HG02884 (cell line): ENCODE measurements around the gene KAT14.
"Not testable (repeated sequence)": the region's sequence is repeated elsewhere in the genome, so short reads cannot be mapped to it uniquely, and the experiment has no call there.

ENCODE experiments used
- ATAC-seq: cut with Tn5 transposase; IDR thresholded peaks from one replicate; pipeline ENCODE4 v1.9.1; 2021; ENCODE audit warnings: mild to moderate bottlenecking, moderate library complexity; ENCODE audit not compliant: unreplicated experiment

The KAT14 gene, protein sequence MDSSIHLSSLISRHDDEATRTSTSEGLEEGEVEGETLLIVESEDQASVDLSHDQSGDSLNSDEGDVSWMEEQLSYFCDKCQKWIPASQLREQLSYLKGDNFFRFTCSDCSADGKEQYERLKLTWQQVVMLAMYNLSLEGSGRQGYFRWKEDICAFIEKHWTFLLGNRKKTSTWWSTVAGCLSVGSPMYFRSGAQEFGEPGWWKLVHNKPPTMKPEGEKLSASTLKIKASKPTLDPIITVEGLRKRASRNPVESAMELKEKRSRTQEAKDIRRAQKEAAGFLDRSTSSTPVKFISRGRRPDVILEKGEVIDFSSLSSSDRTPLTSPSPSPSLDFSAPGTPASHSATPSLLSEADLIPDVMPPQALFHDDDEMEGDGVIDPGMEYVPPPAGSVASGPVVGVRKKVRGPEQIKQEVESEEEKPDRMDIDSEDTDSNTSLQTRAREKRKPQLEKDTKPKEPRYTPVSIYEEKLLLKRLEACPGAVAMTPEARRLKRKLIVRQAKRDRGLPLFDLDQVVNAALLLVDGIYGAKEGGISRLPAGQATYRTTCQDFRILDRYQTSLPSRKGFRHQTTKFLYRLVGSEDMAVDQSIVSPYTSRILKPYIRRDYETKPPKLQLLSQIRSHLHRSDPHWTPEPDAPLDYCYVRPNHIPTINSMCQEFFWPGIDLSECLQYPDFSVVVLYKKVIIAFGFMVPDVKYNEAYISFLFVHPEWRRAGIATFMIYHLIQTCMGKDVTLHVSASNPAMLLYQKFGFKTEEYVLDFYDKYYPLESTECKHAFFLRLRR

DNA sequence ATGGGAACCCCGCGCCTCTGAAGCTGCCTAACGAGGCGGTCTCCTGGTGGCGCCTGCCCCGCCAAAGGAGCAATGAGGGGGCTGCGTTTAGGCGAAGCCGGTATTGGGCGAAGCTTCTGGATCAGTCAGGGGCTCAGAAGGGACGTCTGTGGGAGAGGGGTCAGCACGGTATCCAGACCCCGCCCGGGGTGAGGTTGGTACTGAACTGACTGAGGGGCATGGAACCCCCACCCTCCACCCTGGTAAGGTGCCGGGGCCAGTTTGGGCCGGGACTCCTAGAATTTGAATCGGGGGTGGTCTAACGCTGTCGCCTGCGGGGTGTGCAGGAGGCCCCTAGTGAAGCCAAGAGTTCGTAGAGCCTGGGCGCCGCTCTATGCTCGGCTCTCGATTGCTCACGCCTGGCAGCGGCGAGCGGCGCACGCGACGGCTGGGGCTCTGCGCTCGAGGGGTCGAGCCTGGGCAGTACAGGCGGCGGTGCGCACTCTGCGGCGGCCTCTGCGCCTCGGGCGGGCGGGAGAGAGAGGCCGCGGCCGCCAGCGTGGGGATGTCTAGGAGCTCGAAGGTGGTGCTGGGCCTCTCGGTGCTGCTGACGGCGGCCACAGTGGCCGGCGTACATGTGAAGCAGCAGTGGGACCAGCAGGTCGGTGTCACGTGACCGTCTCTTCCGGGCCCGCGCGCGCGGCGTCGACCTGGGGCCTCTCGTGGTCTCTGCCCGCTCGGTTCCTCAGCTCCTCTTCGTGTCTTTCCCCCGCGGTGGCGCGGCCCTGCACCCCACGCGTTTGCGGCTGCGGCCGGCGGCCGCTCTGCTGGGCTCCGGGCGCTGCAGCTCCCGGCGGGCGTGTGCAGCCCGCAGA, at the start of gene KAT14, which contains the start of gene PET117:
Gene KAT14, plus strand, starts transcription at position 452 of the 854 bp plus-strand sequence. CDS start 4,798 bp downstream, outside the sequence.
Gene PET117, plus strand, starts transcription at position 452 of the 854 bp plus-strand sequence. Its CDS starts 93 bp downstream, at position 545.
- ATAC-seq, result peak; percentile 75

DNA sequence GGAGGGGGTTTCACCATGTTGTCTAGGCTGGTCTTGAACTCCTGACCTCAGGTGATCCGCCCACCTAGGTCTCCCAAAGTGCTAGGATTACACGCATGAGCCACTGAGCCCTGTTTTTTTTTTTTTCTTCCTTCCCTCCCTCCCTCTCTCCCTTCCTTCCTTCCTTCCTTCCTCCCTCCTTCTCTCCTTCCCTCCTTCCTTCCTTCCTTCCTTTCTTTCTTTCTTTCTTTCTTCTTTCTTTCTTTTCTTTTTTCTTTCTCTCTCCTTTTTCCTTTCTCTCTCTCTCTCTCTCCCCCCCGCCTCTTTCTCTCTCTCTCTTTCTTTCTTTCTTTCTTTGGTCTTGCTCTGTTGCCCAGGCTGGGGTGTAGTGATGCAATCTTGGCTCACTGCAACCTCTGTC, 49.4 kb upstream of the KAT14 start:
- not testable (repeated sequence) for ATAC-seq

DNA sequence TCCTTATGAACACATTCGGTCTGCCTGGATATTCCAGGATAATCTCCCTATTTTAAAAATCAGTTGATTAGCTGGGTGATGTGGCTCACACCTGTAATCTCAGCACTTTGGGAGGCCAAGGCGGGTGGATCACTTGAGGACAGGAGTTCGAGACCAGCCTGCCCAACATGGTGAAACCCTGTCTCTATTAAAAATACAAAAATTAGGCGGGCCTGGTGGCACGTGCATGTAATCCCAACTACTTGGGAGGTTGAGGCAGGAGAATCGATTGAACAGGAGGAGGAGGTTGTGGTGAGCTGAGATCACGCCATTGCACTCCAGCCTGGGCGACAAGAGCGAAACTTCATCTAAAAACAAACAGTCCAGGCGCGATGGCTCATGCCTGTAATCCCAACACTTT, 48.8 kb upstream of the KAT14 start:
- not testable (repeated sequence) for ATAC-seq

DNA sequence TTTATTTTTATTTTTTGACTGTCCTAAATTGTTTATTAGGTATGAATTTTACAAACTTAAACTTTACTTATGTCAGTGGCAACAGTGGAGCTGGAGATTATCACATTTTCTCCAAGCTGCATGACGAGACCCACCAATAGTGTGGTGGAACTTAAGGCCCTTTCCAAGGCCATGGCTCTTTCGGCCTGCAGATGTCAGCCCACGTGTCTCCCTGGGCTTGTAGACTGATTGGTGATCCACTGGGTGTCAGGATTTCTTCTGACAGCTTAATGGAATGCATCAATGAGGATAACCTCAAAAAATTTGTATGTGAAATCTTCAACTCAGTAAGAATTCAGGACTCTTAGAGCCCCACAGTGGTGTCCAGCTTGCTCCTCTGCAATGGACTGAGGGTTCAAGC, 47.6 kb upstream of the KAT14 start:
- ATAC-seq, result no peak

DNA sequence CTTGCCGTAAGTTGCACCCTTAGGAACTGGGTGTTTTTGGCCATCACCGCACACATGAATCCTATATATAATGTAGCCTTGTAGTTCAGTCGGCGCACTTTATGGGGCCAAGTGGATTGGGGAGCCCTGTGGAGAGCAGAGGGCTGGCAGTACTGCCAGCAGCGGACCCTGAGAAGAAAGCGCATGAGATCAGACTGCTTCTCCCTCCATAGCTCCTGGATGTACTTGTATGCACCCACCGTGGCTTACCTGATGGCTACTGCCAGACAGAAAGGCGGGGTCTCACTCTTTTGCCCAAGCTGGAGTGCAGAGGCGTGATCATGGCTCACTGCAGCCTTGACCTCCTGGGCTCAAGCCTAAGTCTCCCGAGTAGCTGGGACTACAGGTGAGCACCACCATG, 47.2 kb upstream of the KAT14 start:
- ATAC-seq, result no peak

DNA sequence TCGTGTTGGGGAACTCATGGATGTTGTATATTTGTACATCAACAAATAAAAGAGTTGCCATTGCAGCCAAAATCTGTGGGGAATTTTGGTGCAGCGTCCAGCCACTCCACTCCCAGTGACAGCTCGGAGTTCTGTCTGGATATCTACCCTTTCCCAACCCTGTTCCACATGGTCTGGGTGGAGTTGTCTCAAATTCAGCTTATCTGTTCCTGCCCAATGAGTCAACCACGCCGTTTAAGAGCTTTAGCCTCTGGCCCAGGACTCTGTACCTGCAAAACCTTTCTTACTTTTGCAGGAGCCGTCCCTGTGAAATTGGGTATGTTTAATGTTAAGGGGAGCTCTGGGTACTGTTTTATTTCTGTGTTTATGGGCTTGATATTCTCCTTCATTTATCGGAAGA, 46.0 kb upstream of the KAT14 start:
- no peak for ATAC-seq

DNA sequence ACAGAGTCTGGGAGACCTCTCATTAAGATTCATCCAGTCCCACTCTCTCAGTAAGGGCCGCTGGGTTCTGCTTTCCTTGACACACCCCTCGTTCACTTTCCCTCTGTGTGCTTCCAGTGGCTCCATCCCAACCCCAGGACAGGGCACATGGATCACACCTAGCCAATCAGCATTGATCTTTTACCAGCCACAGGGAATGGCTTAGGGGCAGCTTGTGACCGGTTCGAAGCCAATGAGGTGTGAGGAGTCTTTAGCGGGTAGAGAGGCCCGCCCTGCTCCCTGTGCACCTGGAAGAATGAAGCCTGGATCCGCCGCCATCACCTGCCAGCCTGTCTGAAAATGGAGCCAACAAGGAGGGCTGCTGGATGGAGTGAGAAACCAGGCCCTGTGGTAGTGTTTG, 44.8 kb upstream of the KAT14 start:
- no peak for ATAC-seq

DNA sequence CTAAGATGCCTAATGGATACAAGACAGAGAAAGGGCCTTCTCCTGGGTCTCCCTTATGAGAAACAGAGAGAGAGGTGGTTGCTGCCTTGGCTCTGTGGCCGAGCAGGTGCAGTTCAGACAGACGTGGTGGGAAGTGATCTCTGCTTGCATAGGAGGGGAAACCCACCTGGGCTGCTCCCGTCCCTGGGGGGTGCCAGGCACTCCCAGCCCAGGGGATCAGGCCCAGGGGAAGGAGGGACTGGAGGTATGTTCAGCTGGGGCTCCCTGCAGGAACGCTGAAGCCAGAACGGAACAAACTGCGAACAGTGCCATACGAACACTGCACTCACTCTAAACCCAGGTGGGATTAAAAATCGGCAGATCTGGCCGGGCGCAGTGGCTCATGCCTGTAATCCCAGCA, 44.3 kb upstream of the KAT14 start:
- no peak for ATAC-seq

DNA sequence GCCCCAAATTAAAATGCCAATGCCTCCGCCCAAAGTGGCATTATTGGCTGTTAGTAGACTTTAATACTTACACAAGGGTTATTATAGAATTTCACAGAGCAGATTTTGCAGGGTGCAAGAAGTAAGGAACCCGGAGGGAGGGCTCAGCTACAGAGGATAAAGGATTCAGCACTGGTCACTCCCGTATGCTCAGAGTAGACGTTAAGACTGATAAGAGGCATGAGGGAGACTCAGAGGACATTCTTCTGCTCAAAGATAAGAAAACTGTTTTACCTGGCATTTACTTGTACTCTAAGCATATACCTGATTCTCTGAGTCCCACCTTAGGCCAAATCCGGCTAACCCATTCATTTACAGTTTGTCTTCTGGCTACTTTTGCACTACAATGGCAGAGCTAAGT, 43.5 kb upstream of the KAT14 start:
- ATAC-seq, result no peak

DNA sequence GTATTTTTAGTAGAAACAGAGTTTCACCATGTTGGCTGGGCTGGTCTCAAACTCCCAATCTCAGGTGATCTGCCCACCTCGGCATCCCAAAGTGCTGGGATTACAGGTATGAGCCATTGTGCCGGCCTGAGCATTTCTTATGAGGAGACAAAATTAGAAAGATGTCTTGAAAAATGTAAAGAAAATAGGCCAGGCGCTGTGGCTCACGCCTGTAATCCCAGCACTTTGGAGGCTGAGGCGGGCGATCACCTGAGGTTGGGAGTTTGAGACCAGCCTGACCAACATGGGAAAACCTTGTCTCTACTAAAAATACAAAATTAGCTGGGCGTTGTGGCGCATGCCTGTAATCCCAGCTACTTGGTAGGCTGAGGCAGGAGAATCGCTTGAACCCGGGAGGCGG, 37.1 kb upstream of the KAT14 start:
- not testable (repeated sequence) for ATAC-seq

DNA sequence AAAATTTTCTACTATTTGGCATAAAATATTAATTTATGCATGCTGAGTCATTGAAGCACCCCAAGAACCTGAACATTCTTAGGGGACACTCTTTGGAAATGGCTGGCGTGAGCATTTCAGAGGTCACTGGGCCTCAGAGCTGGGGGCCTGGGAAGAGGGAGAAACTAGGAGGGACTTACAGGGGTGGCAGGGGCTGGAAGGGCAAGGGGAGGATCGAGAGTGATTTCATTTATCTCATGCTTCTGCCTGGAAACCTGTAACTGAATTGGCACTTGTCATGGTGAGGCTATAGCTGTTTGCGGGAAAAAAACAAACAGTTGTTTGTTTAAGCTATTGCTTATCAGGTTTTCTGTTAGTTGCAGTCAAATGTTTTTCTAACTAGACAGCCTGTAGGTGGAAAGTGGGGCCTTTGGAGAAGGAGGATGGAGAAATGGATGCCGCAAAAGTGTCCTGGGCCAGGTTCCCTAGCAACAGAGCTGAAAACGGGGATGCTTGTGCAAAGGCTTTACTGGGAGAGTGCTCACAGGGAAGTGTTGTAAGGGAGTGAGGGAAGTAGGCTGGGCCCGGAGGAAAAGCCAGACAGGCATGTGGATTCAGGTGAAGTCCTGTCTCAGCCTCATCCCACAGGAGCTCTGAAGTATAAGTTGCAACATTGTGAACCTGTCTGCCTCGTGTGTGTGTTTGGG, 36.4 kb upstream of the KAT14 start:
- ATAC-seq, result no peak

DNA sequence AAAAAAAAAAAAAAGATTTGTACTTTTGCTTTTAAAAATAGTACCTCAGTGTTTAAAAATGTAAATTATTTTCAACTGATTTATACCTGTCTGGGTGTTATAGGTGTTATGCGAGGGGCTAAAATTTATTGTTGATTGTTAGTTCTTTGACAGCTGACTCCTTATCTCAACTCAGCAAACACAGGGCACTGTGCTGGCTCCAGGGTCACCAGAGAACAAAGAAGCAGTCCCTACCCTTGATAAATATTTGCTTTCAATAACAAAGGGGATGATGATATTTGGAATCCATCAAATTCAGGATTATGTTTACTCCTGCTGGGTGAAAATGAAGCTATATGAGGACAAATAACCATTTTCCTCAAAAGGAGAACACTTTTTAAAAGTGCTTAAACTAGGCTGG, 34.2 kb upstream of the KAT14 start:
- ATAC-seq, result no peak

DNA sequence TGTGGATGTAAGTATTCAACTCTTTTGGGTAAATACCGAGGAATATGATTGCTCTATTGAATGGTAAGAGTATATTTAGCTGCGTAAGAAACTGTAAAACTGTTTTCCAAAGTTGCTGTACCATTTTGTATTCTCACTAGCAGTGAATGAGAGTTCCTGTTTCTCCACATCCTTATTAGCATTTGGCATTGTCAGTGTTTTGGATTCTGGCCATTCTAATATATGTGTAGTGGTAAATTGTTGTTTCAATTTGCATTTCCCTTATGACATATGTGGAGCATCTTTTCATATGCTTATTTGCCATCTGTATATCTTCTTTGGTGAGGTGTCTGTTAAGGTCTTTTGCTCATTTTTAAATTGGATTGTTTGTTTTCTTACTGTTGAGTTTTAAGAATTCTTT, 29.3 kb upstream of the KAT14 start:
- ATAC-seq, result no peak

DNA sequence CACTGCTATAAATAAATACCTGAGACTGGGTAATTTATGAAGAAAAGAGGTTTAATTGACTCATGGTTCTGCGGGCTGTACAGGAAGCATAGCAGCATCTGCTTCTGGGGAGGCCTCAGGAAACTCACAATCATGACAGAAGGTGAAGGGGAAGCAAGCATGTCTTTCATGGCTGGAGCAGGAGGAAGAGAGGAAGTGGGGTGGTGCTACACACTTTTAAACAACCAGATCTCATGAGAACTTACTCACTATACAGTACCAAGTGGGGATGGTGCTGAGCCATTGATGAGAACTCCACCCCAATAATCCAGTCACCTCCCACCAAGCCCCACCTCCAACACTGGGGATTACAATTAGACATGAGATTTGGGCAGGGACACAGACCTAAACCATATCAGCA, 9.1 kb upstream of the KAT14 start:
- ATAC-seq, result not testable (repeated sequence)

DNA sequence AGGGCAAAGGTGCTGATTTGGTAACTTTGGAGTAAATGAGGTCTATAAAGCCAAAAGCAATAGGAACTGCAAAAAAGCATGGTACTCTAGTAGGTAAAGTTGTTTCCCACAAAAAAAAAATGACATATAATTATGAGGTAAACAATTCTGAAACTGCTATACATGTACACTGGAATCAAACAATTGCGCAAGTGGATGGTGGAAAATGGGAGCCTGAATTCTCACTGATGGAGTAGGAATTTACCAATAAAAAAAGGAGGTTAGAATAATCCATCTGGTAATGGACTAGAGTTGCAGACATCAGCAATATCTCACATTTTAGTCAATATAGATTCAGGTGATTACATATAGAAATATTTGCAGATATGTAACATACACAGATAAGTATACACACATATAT, 5.0 kb upstream of the KAT14 start:
- no peak for ATAC-seq

DNA sequence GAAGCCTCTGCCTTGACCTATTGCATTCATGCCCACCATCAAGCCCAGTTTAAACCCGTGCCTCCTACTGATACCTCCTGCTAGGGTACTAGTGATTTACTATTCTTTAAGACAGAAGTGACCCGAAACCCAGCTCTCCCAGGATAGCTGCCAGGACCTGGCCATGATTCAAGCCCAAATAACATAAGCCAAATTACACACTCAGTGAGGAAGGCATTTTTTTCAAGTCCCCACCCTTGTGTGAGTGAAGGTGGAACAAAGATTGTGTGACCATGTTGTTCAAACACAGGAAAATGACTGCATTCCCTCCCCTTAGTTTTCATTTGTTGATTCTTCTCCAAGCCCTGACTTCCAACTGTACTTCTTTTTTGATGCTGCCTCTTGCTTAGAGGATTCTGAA, 3.7 kb upstream of the KAT14 start:
- no peak for ATAC-seq

DNA sequence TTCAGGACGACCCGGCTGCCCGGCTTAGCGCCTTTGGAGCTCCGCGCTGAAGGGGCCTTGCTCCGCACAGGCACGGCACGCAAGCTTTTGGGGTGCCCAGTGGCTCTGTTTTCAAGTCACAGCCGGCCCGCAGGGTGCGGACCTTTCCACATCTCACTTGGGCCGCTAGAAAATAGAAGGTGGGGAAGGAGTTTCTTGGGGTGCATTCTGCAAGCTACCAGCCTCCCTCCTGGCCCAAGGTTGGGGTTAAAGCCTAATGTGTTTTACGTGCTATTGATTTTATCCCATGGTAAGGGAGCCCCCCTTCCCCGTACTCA, 561 bp downstream of the KAT14 start:
- peak; percentile 31 for ATAC-seq

DNA sequence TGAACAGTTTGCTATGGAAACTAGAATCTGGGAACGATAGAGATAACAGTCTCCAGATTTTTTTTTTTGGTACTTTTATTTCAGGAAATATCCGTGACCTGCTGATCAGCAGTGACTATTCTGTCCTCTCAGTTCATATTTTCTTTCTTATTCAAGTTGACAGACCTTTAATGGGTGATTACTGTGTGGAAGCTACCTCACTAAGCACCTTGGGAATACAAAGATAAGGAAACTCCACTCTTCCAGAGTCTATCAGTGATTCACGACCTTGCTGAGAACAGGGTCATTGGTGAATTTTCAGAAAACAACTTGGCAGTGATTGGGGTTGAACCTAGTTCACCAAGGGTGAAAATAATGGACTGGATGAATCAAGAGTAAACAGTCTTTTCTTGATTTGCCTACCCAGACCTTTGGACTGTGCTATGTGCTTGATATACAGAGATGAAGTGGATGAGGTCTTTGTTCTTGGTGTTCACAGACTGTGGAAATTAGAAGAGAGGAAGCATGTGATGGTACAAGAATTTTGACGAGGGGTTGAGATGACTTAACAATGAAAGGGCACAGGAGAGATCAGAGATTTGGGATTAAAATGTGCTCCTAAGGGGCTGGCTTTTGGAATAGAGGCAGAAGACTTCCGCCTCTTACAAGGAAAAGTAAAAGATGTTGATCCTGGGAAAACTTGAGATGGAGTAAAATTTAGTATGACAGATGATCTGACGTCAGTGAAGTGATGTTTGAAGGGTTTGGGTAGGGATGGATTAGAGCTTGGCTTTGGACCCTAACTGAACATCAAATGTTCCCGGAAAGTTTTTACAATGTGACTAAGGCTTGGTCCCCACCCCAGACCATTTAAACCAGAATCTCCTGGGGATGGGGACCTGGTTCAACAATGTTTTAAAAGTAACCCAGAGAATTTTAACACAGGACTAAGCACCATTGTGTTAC, 1.2 kb downstream of the KAT14 start:
- no peak for ATAC-seq

DNA sequence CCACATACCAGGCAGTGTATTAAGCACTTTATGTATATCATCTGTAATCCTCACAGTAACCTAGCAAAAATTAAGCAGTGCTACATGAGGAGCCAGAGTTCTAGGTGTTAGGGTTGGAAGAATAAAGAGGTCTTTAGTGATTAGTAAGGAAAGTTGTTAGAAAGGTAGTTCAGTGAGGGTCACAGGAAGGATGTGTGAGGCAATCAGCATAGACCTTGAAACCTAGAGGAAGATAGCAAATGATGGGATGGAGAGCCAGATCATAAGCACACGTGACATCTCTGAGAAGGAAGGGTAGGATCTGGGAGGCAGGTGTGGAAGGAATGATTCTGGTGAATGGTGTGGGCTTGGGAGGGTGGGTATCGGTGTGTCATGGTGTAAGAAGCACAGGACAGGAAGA, 2.2 kb downstream of the KAT14 start:
- no peak for ATAC-seq
